HCT116 (cell line): Measurements from ENCODE around the gene NIT2. TPM values are rescaled to one million over a fixed set of nuclear protein-coding genes. Genes with fewer than 3 reads are reported as not detected.

Source experiments
- ATAC-seq: fragments of 200-7000 bp; cut with Tn5 transposase; 2 replicates; pipeline ENCODE4 v1.9.1; 2020; ENCODE audit warnings: mild to moderate bottlenecking, moderate library complexity
- BruUV-seq: library from RNA; stranded (reverse); fragments of 400-500 nt; replicated peaks from 2 replicates; lab custom pipeline; 2021; lab: Mats Ljungman, UMichigan
- CTCF ChIA-PET: fragments of 300-600 bp; sonication (Branson Sonifier 250); formaldehyde crosslinking; loops from one replicate; lab custom pipeline; 2021; ENCODE audit warnings: antibody characterized with exemption; lab: Charles Lee
- POLR2A ChIA-PET: fragments of 300-600, 350-600 bp; sonication (Branson Sonifier 250); formaldehyde crosslinking; loops from one replicate; lab custom pipeline; 2021; ENCODE audit warnings: antibody characterized with exemption; lab: Charles Lee
- RAD21 ChIA-PET, 2 experiments: fragments of 300-600 bp; sonication (Branson Sonifier 250); formaldehyde crosslinking; loops; one replicate each; lab custom pipeline; 2023; ENCODE audit warnings: low total read pairs in 2 of 2; ENCODE audit not compliant: uncharacterized antibody in 2 of 2, unreplicated experiment in 2 of 2, low non-redundant PET in 1 of 2; lab: Charles Lee
- DNase-seq: peaks from one replicate; pipeline ENCODE4 v3.0.0-alpha.2; 2010; ENCODE audit warnings: low read depth, low spot score
- H2AFZ ChIP-seq: fragments of 200-600 bp; shearing (Covaris generic), sonication (generic); 2 replicates; pipeline ENCODE4 v1.6.1; 2017; ENCODE audit warnings: low read depth, mixed run types, mixed read lengths, antibody characterized with exemption, low read length; ENCODE audit not compliant: poor library complexity, severe bottlenecking
- H3K27ac ChIP-seq: 2 replicates; pipeline ENCODE4 v1.5.1; 2012; ENCODE audit warnings: low read depth, low read length
- H3K27me3 ChIP-seq: fragments of 200-600 bp; sonication (generic); 2 replicates; pipeline ENCODE4 v1.6.1; 2016; ENCODE audit warnings: mixed run types, low read length, mixed read lengths; ENCODE audit not compliant: insufficient read depth
- H3K36me3 ChIP-seq, 2 experiments: fragments of 200-500 bp in 1 of 2; fragments of 200-600 bp in 1 of 2; sonication (Bioruptor generic) in 1 of 2; sonication (generic) in 1 of 2; 2 replicates each; pipeline versions ENCODE4 v1.5.1 to v1.6.1; 2014 to 2016; ENCODE audit warnings: low read length in 2 of 2, inconsistent platforms in 1 of 2, mixed read lengths in 1 of 2, mixed run types in 1 of 2; ENCODE audit not compliant: insufficient read depth in 2 of 2, control insufficient read depth in 1 of 2
- H3K4me1 ChIP-seq, 2 experiments: fragments of 200-600 bp in 1 of 2; sonication (generic) in 1 of 2; 2 replicates each; pipeline versions ENCODE4 v1.5.1 to v1.6.1; 2012 to 2017; ENCODE audit warnings: low read length in 2 of 2, inconsistent platforms in 1 of 2, mild to moderate bottlenecking in 1 of 2, mixed read lengths in 1 of 2, mixed run types in 1 of 2, moderate library complexity in 1 of 2; ENCODE audit not compliant: insufficient read depth in 2 of 2, control insufficient read depth in 1 of 2
- H3K4me2 ChIP-seq: fragments of 200-600 bp; sonication (generic); 2 replicates; pipeline ENCODE4 v1.6.1; 2017; ENCODE audit warnings: mixed run types, low read length, mixed read lengths
- H3K4me3 ChIP-seq, 2 experiments: fragments of 200-600 bp in 1 of 2; sonication (generic) in 1 of 2; replicated peaks in 1 of 2; 2 replicates each; pipeline ENCODE4 v1.5.1; 2011 to 2016; ENCODE audit warnings: low read length in 2 of 2, control low read depth in 1 of 2, low read depth in 1 of 2, mild to moderate bottlenecking in 1 of 2, mixed read lengths in 1 of 2, mixed run types in 1 of 2
- H3K79me2 ChIP-seq: fragments of 200-600 bp; sonication (generic); 2 replicates; pipeline ENCODE4 v1.6.1; 2017; ENCODE audit warnings: mild to moderate bottlenecking, mixed run types, low read length, moderate library complexity, mixed read lengths; ENCODE audit not compliant: insufficient read depth
- H3K9ac ChIP-seq: fragments of 200-600 bp; sonication (generic); 2 replicates; pipeline ENCODE4 v1.6.1; 2016; ENCODE audit warnings: low read length, mixed read lengths
- H3K9me2 ChIP-seq: fragments of 200-600 bp; sonication (generic), shearing (Covaris generic); 2 replicates; pipeline ENCODE4 v1.6.1; 2017; ENCODE audit warnings: mixed run types, mild to moderate bottlenecking, moderate library complexity; ENCODE audit not compliant: insufficient read depth
- H3K9me3 ChIP-seq, 2 experiments: fragments of 200-500 bp in 1 of 2; fragments of 200-600 bp in 1 of 2; sonication (Bioruptor generic) in 1 of 2; sonication (generic) in 1 of 2; 2 replicates each; pipeline ENCODE4 v1.6.1; 2014 to 2017; ENCODE audit warnings: low read length in 2 of 2, mixed read lengths in 2 of 2, inconsistent platforms in 1 of 2, low read depth in 1 of 2, mild to moderate bottlenecking in 1 of 2, mixed run types in 1 of 2, moderate library complexity in 1 of 2; ENCODE audit not compliant: control insufficient read depth in 1 of 2, insufficient read depth in 1 of 2
- H4K20me1 ChIP-seq: fragments of 200-600 bp; sonication (generic), shearing (Covaris generic); 2 replicates; pipeline ENCODE4 v1.6.1; 2017; ENCODE audit warnings: mixed run types, mild to moderate bottlenecking, moderate library complexity; ENCODE audit not compliant: insufficient read depth
- CBX3 ChIP-seq: IDR thresholded peaks from 2 replicates; pipeline ENCODE4 v1.6.1; 2012; ENCODE audit warnings: low read depth
- CEBPB ChIP-seq: IDR thresholded peaks from 2 replicates; pipeline ENCODE4 v1.6.1; 2012; ENCODE audit warnings: low read depth
- EGR1 ChIP-seq: IDR thresholded peaks from 2 replicates; pipeline ENCODE4 v1.6.1; 2012; ENCODE audit warnings: low read depth
- EZH2 ChIP-seq: fragments of 200-600 bp; sonication (generic); IDR thresholded peaks from 2 replicates; pipeline ENCODE4 v1.6.1; 2017; ENCODE audit warnings: antibody characterized with exemption, mixed run types
- EZH2phosphoT487 ChIP-seq: fragments of 200-600 bp; IDR thresholded peaks from 2 replicates; pipeline ENCODE4 v1.6.1; 2018; ENCODE audit warnings: antibody characterized with exemption, borderline replicate concordance
- FOSL1 ChIP-seq: IDR thresholded peaks from 2 replicates; pipeline ENCODE4 v1.6.1; 2012; ENCODE audit warnings: low read depth
- JUND ChIP-seq: IDR thresholded peaks from 2 replicates; pipeline ENCODE4 v1.6.1; 2012
- POLR2A ChIP-seq: IDR thresholded peaks from 2 replicates; pipeline ENCODE4 v1.7.0; 2011; ENCODE audit warnings: borderline replicate concordance; ENCODE audit not compliant: insufficient read depth, insufficient read length; ENCODE audit errors: extremely low read depth
- POLR2AphosphoS5 ChIP-seq: IDR thresholded peaks from 2 replicates; pipeline ENCODE4 v1.6.1; 2011; ENCODE audit warnings: mild to moderate bottlenecking, low read depth, low read length, moderate library complexity
- RAD21 ChIP-seq: IDR thresholded peaks from 2 replicates; pipeline ENCODE4 v1.6.1; 2012; ENCODE audit warnings: low read depth, mild to moderate bottlenecking
- SP1 ChIP-seq: IDR thresholded peaks from 2 replicates; pipeline ENCODE4 v1.6.1; 2012; ENCODE audit warnings: low read depth
- TCF7L2 ChIP-seq: IDR thresholded peaks from 2 replicates; pipeline ENCODE4 v1.7.0; 2011; ENCODE audit warnings: borderline replicate concordance, inconsistent platforms; ENCODE audit not compliant: insufficient read depth, insufficient read length; ENCODE audit errors: extremely low read depth
- ZFX ChIP-seq: fragments of 450-650 bp; IDR thresholded peaks from 2 replicates; pipeline ENCODE4 v1.6.1; 2017
- intact Hi-C: fragments of 100-400 bp; cut with micrococcal nuclease; formaldehyde crosslinking; loops from 2 replicates; pipeline ENCODE4 v1.10.0; 2022
- total RNA-seq: library from RNA; stranded (reverse); gene quantifications from one replicate; pipeline ENCODE4 v1.2.1, GENCODE V29; 2021; ENCODE audit not compliant: unreplicated experiment
- TF ChIP-seq, protein P1 (sequence below): IDR thresholded peaks from 2 replicates; pipeline ENCODE4 v1.6.1; 2012
- TF ChIP-seq, protein P2 (sequence below): IDR thresholded peaks from 2 replicates; pipeline ENCODE4 v1.6.1; 2011; ENCODE audit warnings: mild to moderate bottlenecking, low read length, moderate library complexity; ENCODE audit not compliant: insufficient replicate concordance; ENCODE audit errors: extremely low read depth
- TF ChIP-seq, protein P3 (sequence below), 3 experiments: fragments of 200-600 bp in 1 of 3; sonication (generic) in 1 of 3; IDR thresholded peaks in 2 of 3; conservative IDR thresholded peaks in 1 of 3; 2 replicates each; pipeline ENCODE4 v1.5.1; 2012 to 2017; ENCODE audit warnings: low read depth in 2 of 3, low read length in 2 of 3, antibody characterized with exemption in 1 of 3, borderline replicate concordance in 1 of 3, control low read depth in 1 of 3, mild to moderate bottlenecking in 1 of 3, mixed read lengths in 1 of 3, mixed run types in 1 of 3, moderate library complexity in 1 of 3; ENCODE audit not compliant: insufficient read depth in 1 of 3
- TF ChIP-seq, protein P4 (sequence below): IDR thresholded peaks from 2 replicates; pipeline ENCODE4 v1.6.1; 2012; ENCODE audit warnings: low read depth
- TF ChIP-seq, protein P5 (sequence below): IDR thresholded peaks from 2 replicates; pipeline ENCODE4 v1.6.1; 2012

Gene NIT2
- total RNA-seq, 1 experiment from 2014 or later, result 44.7 TPM

DNA sequence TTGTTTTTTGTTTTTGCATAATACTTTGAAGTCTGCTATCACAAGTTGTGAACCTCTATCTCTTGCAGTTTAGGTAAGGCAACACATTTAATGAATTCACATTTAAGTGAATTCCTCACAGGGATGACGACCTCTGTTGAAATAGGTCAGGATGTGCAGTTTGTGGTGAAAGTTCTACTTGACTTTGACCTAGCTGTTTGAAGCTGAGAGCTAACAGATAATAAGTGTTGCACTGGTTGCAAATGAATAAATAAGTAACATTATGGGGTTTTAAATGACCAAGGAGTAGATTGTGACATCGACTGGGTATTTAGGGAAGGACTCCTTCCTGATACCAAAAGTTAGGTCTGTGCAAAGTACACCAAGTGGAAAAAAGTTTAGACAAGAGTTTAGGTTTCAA, 23.9 kb downstream of the NIT2 start:
- no peak overlapping the region for H3K4me2 ChIP-seq
- no peaks in the 10 kb centered on the region for H3K4me1 ChIP-seq
- TF ChIP-seq, protein P1, sequence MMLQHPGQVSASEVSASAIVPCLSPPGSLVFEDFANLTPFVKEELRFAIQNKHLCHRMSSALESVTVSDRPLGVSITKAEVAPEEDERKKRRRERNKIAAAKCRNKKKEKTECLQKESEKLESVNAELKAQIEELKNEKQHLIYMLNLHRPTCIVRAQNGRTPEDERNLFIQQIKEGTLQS, result no peak
- TF ChIP-seq EGR1, result no peak
- no peak for TF ChIP-seq CEBPB
- TF ChIP-seq, protein P2, sequence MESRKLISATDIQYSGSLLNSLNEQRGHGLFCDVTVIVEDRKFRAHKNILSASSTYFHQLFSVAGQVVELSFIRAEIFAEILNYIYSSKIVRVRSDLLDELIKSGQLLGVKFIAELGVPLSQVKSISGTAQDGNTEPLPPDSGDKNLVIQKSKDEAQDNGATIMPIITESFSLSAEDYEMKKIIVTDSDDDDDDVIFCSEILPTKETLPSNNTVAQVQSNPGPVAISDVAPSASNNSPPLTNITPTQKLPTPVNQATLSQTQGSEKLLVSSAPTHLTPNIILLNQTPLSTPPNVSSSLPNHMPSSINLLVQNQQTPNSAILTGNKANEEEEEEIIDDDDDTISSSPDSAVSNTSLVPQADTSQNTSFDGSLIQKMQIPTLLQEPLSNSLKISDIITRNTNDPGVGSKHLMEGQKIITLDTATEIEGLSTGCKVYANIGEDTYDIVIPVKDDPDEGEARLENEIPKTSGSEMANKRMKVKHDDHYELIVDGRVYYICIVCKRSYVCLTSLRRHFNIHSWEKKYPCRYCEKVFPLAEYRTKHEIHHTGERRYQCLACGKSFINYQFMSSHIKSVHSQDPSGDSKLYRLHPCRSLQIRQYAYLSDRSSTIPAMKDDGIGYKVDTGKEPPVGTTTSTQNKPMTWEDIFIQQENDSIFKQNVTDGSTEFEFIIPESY, result no peak
- TF ChIP-seq, protein P3, sequence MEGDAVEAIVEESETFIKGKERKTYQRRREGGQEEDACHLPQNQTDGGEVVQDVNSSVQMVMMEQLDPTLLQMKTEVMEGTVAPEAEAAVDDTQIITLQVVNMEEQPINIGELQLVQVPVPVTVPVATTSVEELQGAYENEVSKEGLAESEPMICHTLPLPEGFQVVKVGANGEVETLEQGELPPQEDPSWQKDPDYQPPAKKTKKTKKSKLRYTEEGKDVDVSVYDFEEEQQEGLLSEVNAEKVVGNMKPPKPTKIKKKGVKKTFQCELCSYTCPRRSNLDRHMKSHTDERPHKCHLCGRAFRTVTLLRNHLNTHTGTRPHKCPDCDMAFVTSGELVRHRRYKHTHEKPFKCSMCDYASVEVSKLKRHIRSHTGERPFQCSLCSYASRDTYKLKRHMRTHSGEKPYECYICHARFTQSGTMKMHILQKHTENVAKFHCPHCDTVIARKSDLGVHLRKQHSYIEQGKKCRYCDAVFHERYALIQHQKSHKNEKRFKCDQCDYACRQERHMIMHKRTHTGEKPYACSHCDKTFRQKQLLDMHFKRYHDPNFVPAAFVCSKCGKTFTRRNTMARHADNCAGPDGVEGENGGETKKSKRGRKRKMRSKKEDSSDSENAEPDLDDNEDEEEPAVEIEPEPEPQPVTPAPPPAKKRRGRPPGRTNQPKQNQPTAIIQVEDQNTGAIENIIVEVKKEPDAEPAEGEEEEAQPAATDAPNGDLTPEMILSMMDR (IDR thresholded peaks at IDR 0.05 in 2 of 3, conservative IDR thresholded peaks at IDR 0.05 in 1 of 3; ENCODE audit: borderline replicate concordance in 1 of 3, insufficient read depth in 1 of 3, low read depth in 2 of 3, low read length in 2 of 3), result no peak
- no peak for TF ChIP-seq ZFX
- TF ChIP-seq POLR2A, result no peak
- TF ChIP-seq RAD21, result no peak
- no peak for TF ChIP-seq CBX3
- TF ChIP-seq FOSL1, result no peak
- no peak for TF ChIP-seq SP1
- TF ChIP-seq, protein P4, sequence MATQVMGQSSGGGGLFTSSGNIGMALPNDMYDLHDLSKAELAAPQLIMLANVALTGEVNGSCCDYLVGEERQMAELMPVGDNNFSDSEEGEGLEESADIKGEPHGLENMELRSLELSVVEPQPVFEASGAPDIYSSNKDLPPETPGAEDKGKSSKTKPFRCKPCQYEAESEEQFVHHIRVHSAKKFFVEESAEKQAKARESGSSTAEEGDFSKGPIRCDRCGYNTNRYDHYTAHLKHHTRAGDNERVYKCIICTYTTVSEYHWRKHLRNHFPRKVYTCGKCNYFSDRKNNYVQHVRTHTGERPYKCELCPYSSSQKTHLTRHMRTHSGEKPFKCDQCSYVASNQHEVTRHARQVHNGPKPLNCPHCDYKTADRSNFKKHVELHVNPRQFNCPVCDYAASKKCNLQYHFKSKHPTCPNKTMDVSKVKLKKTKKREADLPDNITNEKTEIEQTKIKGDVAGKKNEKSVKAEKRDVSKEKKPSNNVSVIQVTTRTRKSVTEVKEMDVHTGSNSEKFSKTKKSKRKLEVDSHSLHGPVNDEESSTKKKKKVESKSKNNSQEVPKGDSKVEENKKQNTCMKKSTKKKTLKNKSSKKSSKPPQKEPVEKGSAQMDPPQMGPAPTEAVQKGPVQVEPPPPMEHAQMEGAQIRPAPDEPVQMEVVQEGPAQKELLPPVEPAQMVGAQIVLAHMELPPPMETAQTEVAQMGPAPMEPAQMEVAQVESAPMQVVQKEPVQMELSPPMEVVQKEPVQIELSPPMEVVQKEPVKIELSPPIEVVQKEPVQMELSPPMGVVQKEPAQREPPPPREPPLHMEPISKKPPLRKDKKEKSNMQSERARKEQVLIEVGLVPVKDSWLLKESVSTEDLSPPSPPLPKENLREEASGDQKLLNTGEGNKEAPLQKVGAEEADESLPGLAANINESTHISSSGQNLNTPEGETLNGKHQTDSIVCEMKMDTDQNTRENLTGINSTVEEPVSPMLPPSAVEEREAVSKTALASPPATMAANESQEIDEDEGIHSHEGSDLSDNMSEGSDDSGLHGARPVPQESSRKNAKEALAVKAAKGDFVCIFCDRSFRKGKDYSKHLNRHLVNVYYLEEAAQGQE, result no peak
- TF ChIP-seq, protein P5, sequence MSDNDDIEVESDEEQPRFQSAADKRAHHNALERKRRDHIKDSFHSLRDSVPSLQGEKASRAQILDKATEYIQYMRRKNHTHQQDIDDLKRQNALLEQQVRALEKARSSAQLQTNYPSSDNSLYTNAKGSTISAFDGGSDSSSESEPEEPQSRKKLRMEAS, result no peak
- TF ChIP-seq JUND, result no peak
- TF ChIP-seq TCF7L2, result no peak
- no peak for TF ChIP-seq POLR2AphosphoS5
- TF ChIP-seq EZH2, result no peak
- TF ChIP-seq EZH2phosphoT487, result no peak
- TF ChIP-seq, all 23 proteins: peak for 0
- no peak overlapping the region for H3K4me3 ChIP-seq
- H3K27me3 ChIP-seq, result no peaks in the 10 kb centered on the region
- H4K20me1 ChIP-seq, result no peaks in the 10 kb centered on the region
- ChIA-PET CTCF (no interaction called here), RAD21 (no interaction called here), POLR2A (no interaction called here)
- intact Hi-C loops, result no loop called here
- H2AFZ ChIP-seq, result no peak overlapping the region
- H3K27ac ChIP-seq, result no peak overlapping the region
- no peaks in the 10 kb centered on the region for H3K9me3 ChIP-seq
- peaks cover 2 to 32% of the 10 kb centered on the region in 2 experiments; a peak in 2 of 4 replicates for H3K36me3 ChIP-seq
- H3K79me2 ChIP-seq, result no peaks in the 10 kb centered on the region
- BruUV-seq, result no TSS peak
- no peaks in the 10 kb centered on the region for H3K9me2 ChIP-seq
- H3K9ac ChIP-seq, result no peak overlapping the region
- ATAC-seq (no peak), DNase-seq (no peak)
